GM12801 (cell line): ENCODE measurements around the gene RASGEF1C.

Experiments used
- TF ChIP-seq, protein P1 (sequence below): IDR thresholded peaks from one replicate; pipeline ENCODE4 v1.5.1; 2011; ENCODE audit warnings: control low read depth; ENCODE audit not compliant: insufficient read length; ENCODE audit errors: extremely low read depth

Gene RASGEF1C

DNA sequence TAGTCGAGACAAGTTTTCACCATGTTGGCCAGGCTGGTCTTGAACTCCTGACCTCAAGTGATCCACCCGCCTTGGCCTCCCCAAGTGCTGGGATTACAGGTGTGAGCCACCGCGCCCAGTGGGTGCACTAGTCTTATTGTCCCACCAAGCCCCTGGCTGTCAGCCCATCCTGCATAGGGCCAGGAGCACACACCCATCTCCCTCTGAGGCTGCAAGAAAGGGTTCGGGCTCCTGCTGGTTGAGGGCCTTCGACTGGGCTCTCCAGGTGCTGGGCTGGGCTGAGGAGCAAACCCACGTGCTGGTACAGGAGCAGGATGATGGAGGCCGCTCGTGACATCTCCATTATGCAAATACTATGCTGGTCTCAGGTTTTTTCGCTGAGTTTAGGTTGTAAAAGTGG lies 112.4 kb downstream of the RASGEF1C start:
- TF ChIP-seq, protein P1, sequence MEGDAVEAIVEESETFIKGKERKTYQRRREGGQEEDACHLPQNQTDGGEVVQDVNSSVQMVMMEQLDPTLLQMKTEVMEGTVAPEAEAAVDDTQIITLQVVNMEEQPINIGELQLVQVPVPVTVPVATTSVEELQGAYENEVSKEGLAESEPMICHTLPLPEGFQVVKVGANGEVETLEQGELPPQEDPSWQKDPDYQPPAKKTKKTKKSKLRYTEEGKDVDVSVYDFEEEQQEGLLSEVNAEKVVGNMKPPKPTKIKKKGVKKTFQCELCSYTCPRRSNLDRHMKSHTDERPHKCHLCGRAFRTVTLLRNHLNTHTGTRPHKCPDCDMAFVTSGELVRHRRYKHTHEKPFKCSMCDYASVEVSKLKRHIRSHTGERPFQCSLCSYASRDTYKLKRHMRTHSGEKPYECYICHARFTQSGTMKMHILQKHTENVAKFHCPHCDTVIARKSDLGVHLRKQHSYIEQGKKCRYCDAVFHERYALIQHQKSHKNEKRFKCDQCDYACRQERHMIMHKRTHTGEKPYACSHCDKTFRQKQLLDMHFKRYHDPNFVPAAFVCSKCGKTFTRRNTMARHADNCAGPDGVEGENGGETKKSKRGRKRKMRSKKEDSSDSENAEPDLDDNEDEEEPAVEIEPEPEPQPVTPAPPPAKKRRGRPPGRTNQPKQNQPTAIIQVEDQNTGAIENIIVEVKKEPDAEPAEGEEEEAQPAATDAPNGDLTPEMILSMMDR: no peak

DNA sequence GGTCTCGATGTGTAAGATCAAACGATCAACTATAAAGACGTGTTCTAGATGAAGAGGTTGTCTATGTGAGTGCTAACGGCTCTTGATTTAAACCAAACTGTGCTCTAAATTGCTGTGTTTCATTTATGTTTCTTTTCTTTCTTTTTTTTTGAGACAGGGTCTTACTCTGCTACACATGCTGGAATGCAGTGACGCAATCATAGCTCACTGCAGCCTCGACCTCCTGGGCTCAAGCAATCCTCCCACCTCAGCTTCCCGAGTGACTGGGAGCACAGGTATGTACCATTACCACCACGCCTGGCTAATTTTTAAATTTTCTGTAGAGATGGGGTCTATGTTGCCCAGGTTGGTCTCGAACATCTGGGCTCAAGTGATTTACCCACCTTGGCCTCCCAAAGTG lies 113.5 kb downstream of the RASGEF1C start:
- TF ChIP-seq, protein P1: no peak

DNA sequence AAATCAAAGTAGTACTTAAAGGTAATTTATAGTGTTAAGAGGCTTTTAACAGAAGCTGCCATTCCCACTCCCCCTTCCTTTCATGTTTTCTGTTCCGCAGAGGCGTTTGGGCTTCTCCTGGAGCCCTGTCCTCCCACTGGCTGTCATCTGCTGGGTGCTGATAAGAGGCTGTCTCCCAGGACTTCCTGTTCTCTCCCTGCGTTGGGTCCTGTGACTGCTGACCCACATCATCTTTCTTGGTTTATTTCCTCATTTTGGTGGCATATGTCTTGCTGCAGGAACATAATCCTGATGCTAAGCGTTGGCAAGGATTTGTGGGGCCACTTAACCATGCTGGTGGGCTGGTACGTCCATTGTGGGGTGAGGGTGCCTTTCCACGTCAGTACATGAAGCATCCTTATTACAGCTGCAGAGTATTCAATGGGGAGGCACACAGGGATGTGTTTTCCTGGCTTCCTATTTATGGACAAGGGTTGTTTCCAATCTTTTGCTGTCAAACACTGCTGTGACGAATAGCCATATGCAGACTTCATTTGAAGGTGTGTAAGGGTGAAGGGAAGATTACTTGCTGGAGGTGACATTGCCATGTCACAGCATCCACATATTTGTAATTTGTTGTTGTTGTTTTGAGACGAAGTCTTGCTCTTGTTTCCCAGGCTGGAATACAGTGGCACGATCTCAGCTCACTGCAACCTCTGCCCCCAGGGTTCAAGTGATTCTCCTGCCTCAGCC lies 115.2 kb downstream of the RASGEF1C start:
- TF ChIP-seq, protein P1: no peak

DNA sequence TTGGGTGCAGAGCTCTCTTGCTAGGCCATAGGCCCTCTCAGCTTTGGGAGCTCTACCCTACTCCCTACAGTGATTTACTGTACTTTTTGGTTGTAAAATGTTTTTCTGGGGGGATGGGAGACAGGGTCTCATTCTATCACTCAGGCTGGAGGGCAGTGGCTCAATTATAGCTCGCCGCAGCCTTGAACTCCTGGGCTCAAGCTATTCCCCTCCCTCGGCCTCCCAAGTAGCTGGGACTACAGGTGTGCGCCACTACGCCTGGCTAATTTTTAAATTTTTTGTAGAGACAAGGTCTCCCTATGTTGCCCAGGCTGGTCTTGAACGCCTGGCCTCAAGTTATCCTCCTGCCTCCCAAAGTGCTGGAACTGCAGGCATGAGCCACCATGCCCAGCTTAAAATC lies 115.8 kb downstream of the RASGEF1C start:
- TF ChIP-seq, protein P1: no peak

DNA sequence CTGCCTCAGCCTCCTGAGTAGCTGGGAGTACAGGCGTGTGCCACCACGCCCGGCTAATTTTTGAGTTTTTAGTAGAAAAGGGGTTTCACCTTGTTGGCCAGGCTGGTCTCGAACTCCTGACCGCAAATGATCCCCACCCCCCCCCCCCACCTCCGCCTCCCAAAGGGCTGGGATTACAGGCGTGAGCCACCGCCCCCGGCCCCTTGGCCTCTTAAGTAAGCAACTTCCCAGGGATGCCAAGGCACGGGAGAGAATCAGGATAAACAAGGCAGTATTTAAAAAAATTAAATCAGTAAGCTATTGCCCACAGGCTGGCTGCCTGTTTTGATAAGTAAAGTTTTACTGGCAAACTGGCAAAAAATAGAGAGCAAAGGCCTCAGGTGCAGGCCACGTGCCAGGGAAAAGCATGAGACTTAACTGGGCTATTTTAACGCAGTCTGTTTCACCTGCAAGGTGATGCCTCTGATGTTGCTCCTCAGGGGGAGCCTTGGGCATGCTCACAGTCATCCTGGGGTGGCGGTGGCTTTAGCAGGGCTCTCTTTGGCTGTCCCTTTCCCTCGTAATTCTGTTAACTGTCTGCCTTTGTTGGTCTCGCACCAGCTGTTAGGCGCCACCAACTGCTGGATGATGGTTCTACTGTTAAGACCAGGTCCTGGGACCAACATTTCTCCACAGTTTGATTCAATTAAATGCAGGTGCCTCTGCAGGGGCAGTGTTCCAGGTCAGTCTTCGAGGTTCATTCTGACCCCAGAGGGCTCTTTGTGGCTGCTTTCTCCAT lies 118.1 kb downstream of the RASGEF1C start:
- TF ChIP-seq, protein P1: no peak

GRCh38 chr5:180090098-180090768 lies 118.8 kb downstream of the RASGEF1C start:
- TF ChIP-seq, protein P1: no peak

DNA sequence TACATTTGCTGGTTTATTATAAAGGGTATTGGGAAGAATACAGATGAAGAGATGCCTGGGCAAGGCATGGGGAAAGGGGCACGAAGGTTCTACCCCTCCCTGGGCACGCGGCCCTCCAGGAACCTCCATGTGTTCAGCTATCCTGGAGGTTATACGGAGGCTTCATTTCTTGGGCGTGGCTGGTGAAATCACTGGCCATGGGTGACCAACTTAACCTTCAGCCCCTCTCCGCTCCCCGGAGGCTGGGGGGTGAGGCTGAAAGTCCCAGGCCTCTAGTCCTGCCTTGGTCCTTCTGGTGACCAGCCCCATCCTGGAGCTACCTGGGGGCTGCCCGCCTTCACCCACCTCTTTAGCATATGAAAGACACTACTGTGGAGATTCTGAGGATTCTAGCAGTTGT lies 120.5 kb downstream of the RASGEF1C start:
- TF ChIP-seq, protein P1: no peak
